Erythroblast (primary cell): ENCODE data around the gene LETM1.
A peak's percentile ranks its signal among the peaks of the same experiment; 100 is the strongest.

Experiments
- DNase-seq, 2 experiments: peaks; one replicate each; lab custom pipeline; 2025; lab: John Stamatoyannopoulos, UW
- GATA1 ChIP-seq: IDR thresholded peaks from 2 replicates; pipeline ENCODE4 v1.6.1; 2011; ENCODE audit warnings: low read depth, mild to moderate bottlenecking, control low read depth, low read length, moderate library complexity
- POLR2A ChIP-seq: IDR thresholded peaks from 2 replicates; pipeline ENCODE4 v1.6.1; 2011; ENCODE audit warnings: mild to moderate bottlenecking, low read length

The LETM1 gene

GRCh38 chr4:1834047-1834775 lies 21.7 kb downstream of the LETM1 start:
- DNase-seq, result no peak
- no peak for TF ChIP-seq POLR2A

GRCh38 chr4:1833307-1834046 lies 22.5 kb downstream of the LETM1 start:
- DNase-seq, result no peak
- no peak for TF ChIP-seq POLR2A
- TF ChIP-seq GATA1, result no peak

- TF ChIP-seq POLR2A, result no peak
- no peak for TF ChIP-seq GATA1
- no peak for DNase-seq
Measured at GRCh38 chr4:1832690-1833089, 23.3 kb downstream of the LETM1 start.

GRCh38 chr4:1831331-1831730 lies 24.6 kb downstream of the LETM1 start:
- no peak for TF ChIP-seq POLR2A
- TF ChIP-seq GATA1, result no peak
- no peak for DNase-seq

- DNase-seq, result no peak
- TF ChIP-seq GATA1 (no peak), POLR2A (no peak)
Measured at GRCh38 chr4:1830642-1831228, 25.2 kb downstream of the LETM1 start.

- no peak for DNase-seq
Measured at GRCh38 chr4:1830234-1830633, 25.7 kb downstream of the LETM1 start.

GRCh38 chr4:1826531-1827350 lies 29.2 kb downstream of the LETM1 start:
- DNase-seq, result no peak
- TF ChIP-seq GATA1, result no peak
- no peak for TF ChIP-seq POLR2A

More at GRCh38 chr4:1830234-1830633, 25.7 kb downstream of the LETM1 start:
- TF ChIP-seq GATA1 (no peak), POLR2A (no peak)

- no peak for DNase-seq
- TF ChIP-seq POLR2A, result no peak
- TF ChIP-seq GATA1, result no peak
Measured at GRCh38 chr4:1825326-1825725, 30.6 kb downstream of the LETM1 start.

GRCh38 chr4:1824746-1825145 lies 31.2 kb downstream of the LETM1 start:
- no peak for TF ChIP-seq POLR2A
- TF ChIP-seq GATA1, result no peak
- DNase-seq, result peak in 1 of 2 experiments; percentile 13

GRCh38 chr4:1823545-1823932 lies 32.4 kb downstream of the LETM1 start:
- DNase-seq, result no peak
- no peak for TF ChIP-seq GATA1
- TF ChIP-seq POLR2A, result no peak

GRCh38 chr4:1822568-1823544 lies 33.1 kb downstream of the LETM1 start:
- no peak for DNase-seq
- TF ChIP-seq GATA1, result no peak
- TF ChIP-seq POLR2A, result no peak
